ENCODE measurements around the gene JADE1. TPM values are rescaled to one million over a fixed set of nuclear protein-coding genes. Genes with fewer than 3 reads are reported as not detected.

Gene JADE1
- total and polyA plus RNA-seq, 2 of the 13 experiments (the other 11 are each of a cell fraction or from before 2014, with no cell fraction given) = 5.4 to 19.3 TPM

DNA sequence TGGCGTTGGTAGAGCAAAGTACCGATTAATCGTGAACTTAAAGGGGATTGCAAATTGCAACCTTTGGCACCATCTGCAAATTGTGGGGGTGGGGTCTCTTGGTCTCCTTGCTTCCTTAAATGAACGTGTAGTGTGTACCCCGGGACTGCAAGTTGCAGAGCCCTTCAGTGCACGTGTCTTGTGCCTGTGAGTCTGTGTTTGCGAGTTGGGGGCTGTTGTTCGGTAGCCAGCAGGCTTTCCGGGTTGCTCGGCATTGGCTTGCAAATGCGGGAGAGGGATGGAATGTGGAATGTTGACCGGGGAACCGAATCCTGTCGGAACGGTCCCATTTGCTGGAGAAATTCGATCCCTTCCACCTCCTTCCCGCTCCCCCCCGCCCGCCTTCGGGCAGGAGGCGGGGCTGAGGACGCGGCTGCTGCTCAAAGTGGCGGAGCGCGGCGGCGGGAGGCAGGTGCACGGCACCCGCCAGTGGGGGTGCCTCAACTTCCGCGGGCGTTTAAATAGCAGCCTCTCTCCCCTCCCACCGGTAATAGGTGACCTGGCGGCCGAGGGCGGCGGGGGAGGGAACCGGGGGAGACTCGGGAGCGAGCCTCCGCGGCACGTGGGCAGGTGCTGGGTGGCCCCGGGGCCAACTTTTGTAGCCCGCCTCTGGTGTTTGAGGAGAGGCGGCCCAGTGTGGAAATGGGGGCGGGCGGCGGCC is 1.5 kb downstream of the JADE1 start (continued):
- TF ChIP-seq, protein P1, sequence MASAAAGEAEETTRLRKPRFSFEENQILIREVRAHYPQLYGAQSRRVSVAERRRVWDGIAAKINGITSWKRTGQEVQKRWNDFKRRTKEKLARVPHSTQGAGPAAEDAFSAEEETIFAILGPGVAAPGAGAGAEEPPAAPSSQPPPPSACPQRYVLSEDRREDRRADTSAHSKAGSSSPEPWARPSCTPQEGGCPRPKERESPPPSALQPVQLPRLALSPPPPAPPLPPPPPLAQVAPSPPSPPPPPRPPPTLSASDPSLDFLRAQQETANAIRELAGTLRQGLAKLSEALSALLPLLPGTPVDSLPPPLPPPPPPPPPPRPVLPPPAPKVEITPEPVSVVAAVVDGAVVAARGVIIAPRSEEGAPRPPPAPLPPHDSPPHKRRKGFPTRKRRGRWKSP (CRISPR knock-in tag; IDR thresholded peaks at IDR 0.05) = peak; percentile 78
- TF ChIP-seq, protein P2, sequence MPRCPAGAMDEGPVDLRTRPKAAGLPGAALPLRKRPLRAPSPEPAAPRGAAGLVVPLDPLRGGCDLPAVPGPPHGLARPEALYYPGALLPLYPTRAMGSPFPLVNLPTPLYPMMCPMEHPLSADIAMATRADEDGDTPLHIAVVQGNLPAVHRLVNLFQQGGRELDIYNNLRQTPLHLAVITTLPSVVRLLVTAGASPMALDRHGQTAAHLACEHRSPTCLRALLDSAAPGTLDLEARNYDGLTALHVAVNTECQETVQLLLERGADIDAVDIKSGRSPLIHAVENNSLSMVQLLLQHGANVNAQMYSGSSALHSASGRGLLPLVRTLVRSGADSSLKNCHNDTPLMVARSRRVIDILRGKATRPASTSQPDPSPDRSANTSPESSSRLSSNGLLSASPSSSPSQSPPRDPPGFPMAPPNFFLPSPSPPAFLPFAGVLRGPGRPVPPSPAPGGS (CRISPR knock-in tag; IDR thresholded peaks at IDR 0.05) = no peak
- TF ChIP-seq ZMYM4 (CRISPR knock-in tag; IDR thresholded peaks at IDR 0.05) (peak; percentile 92), ZNF205 (CRISPR knock-in tag; IDR thresholded peaks at IDR 0.05) (no peak), ZNF891 (CRISPR knock-in tag; IDR thresholded peaks at IDR 0.05) (no peak), FOXP1 (IDR thresholded peaks at IDR 0.05) (no peak), FOXP1 (CRISPR knock-in tag; IDR thresholded peaks at IDR 0.05) (peak; percentile 24; the same call in 1 of the 2 replicates), ZNF616 (CRISPR knock-in tag; IDR thresholded peaks at IDR 0.05; ENCODE audit: low read depth) (no peak), TEAD2 (CRISPR knock-in tag; IDR thresholded peaks at IDR 0.05) (no peak), ZFP36L2 (CRISPR knock-in tag; IDR thresholded peaks at IDR 0.05) (no peak), HNF4G (IDR thresholded peaks at IDR 0.05; ENCODE audit: borderline replicate concordance, low read depth, low read length) (peak; percentile 34; the same call in 1 of the 2 replicates), HNF4G (CRISPR knock-in tag; IDR thresholded peaks at IDR 0.05; ENCODE audit: borderline replicate concordance, low read depth) (no peak), ZNF644 (CRISPR knock-in tag; IDR thresholded peaks at IDR 0.05; ENCODE audit: low read depth) (no peak), MAFK (conservative IDR thresholded peaks at IDR 0.05 in 1 of 2, IDR thresholded peaks at IDR 0.05 in 1 of 2; ENCODE audit: low read length in 2 of 2) (no peak), GPN1 (CRISPR knock-in tag; IDR thresholded peaks at IDR 0.05; ENCODE audit: borderline replicate concordance) (no peak), ZNF615 (CRISPR knock-in tag; IDR thresholded peaks at IDR 0.05; ENCODE audit: borderline replicate concordance) (no peak), ZNF788 (CRISPR knock-in tag; IDR thresholded peaks at IDR 0.05; ENCODE audit: borderline replicate concordance) (peak; percentile 73; the same call in 1 of the 2 replicates), ZNF567 (CRISPR knock-in tag; IDR thresholded peaks at IDR 0.05; ENCODE audit: borderline replicate concordance) (no peak), NFIC (IDR thresholded peaks at IDR 0.05; ENCODE audit: low read length) (no peak)
- TF ChIP-seq, protein P3, sequence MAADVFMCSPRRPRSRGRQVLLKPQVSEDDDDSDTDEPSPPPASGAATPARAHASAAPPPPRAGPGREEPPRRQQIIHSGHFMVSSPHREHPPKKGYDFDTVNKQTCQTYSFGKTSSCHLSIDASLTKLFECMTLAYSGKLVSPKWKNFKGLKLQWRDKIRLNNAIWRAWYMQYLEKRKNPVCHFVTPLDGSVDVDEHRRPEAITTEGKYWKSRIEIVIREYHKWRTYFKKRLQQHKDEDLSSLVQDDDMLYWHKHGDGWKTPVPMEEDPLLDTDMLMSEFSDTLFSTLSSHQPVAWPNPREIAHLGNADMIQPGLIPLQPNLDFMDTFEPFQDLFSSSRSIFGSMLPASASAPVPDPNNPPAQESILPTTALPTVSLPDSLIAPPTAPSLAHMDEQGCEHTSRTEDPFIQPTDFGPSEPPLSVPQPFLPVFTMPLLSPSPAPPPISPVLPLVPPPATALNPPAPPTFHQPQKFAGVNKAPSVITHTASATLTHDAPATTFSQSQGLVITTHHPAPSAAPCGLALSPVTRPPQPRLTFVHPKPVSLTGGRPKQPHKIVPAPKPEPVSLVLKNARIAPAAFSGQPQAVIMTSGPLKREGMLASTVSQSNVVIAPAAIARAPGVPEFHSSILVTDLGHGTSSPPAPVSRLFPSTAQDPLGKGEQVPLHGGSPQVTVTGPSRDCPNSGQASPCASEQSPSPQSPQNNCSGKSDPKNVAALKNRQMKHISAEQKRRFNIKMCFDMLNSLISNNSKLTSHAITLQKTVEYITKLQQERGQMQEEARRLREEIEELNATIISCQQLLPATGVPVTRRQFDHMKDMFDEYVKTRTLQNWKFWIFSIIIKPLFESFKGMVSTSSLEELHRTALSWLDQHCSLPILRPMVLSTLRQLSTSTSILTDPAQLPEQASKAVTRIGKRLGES (CRISPR knock-in tag; IDR thresholded peaks at IDR 0.05; ENCODE audit: borderline replicate concordance) = 0 out of 2 replicates have a peak, but pooled peaks have one; percentile 23
- TF ChIP-seq, protein P4, sequence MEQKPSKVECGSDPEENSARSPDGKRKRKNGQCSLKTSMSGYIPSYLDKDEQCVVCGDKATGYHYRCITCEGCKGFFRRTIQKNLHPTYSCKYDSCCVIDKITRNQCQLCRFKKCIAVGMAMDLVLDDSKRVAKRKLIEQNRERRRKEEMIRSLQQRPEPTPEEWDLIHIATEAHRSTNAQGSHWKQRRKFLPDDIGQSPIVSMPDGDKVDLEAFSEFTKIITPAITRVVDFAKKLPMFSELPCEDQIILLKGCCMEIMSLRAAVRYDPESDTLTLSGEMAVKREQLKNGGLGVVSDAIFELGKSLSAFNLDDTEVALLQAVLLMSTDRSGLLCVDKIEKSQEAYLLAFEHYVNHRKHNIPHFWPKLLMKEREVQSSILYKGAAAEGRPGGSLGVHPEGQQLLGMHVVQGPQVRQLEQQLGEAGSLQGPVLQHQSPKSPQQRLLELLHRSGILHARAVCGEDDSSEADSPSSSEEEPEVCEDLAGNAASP (CRISPR knock-in tag; IDR thresholded peaks at IDR 0.05; ENCODE audit: borderline replicate concordance) = 0 out of 2 replicates have a peak, but pooled peaks have one; percentile 13
- TF ChIP-seq, protein P5, sequence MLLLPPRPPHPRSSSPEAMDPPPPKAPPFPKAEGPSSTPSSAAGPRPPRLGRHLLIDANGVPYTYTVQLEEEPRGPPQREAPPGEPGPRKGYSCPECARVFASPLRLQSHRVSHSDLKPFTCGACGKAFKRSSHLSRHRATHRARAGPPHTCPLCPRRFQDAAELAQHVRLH (CRISPR knock-in tag; IDR thresholded peaks at IDR 0.05; ENCODE audit: borderline replicate concordance, low read depth) = 0 out of 2 replicates have a peak, but pooled peaks have one; percentile 50
